ENCODE measurements around the gene ACBD4. TPM values are rescaled to one million over a fixed set of nuclear protein-coding genes. Genes with fewer than 3 reads are reported as not detected.
"Not testable (repeated sequence)": the region's sequence is repeated elsewhere in the genome, so short reads cannot be mapped to it uniquely, and the experiment has no call there.

ACBD4 gene
- total RNA-seq, 2 donors from 2014 or later = 8.4 to 8.7 TPM

DNA sequence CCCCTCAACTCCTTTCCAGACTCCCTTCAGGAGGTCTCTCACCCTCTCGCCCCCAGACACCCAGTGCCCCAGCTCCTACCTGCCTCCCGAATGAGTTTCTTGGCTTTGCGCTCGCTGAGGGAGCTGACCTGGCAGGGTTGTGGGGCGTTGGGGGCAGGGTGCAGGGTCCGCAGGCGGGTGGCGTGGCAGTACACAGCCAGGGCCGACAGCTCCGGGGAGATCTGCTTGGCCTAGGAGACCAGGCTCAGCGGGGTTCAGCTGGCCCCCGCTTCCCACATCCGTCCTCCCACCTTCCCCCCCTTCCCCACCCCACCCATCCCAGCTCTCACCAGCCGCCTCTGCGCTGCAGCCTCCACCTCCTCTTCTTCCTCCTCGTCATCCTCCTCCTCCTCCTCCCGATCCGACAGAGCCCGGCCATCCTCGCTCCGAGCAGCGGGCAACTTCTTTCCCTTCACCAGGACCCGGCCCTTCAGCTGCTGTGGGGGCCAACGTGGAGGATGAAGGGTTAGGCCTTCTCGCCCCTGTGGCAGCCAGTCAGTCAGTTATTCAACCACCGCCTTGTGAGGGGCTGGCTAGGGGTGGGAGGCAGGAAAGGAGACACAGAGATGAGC is 20.4 kb upstream of the ACBD4 start:
- DNase-seq = no peak
- intact Hi-C loops (cut with DNase I) = no loop called here

GRCh38 chr17:45115871-45116270 is 19.6 kb upstream of the ACBD4 start:
- DNase-seq (no peak), ATAC-seq (no peak)
- intact Hi-C loops (cut with DNase I) = no loop called here

More for the DNA sequence above, 20.4 kb upstream of the ACBD4 start:
- ATAC-seq = no peak

- DNase-seq (no peak), ATAC-seq (no peak)
- intact Hi-C loops (cut with DNase I) = no loop called here
Observed at GRCh38 chr17:45116434-45117016, 19.0 kb upstream of the ACBD4 start.

DNA sequence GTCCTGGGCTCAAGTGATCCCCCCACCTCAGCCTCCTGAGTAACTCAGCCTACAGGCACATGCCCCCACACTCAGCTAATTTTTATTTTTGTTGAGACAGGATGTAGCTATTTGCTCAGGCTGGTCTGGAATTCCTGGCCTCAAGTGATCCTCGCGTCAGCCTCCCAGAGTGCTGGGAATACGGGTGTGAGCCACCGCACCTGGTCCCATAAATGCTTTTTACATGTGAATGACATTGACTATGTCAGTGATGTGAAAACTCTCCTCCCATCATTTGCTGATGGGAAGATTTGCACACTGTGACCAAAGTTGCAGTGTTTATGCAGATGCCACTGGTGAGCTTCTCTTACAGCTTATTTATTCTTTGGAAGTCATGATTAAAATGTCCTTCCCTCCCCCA is 18.2 kb upstream of the ACBD4 start:
- ATAC-seq (no peak), DNase-seq (no peak)
- intact Hi-C loops (cut with DNase I) = no loop called here

- no peak for ATAC-seq
Observed at GRCh38 chr17:45117848-45118646, 17.4 kb upstream of the ACBD4 start.

DNA sequence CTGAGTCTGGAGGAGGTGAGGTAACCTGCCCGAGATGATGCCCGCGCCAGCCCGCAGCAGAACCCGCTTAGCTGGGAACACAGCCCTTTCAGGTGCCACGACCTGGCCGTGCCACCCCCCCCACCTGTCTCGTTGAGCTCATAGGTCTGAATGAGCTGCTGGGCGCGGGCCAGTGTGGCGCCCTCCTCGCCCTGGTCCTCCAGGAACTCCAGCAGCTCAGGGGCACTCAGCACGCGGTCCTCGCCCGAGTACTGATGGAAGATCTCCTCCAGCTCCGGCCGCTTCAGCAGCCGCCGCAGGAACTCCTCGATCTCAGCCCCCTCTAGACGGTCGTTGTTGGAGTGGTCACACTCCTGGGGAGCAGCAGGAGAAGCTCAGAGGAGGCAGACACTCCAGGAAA is 16.8 kb upstream of the ACBD4 start:
- no peak for DNase-seq

More at GRCh38 chr17:45117848-45118646, 17.4 kb upstream of the ACBD4 start:
- intact Hi-C loops (cut with DNase I) = no loop called here
- DNase-seq = no peak

DNA sequence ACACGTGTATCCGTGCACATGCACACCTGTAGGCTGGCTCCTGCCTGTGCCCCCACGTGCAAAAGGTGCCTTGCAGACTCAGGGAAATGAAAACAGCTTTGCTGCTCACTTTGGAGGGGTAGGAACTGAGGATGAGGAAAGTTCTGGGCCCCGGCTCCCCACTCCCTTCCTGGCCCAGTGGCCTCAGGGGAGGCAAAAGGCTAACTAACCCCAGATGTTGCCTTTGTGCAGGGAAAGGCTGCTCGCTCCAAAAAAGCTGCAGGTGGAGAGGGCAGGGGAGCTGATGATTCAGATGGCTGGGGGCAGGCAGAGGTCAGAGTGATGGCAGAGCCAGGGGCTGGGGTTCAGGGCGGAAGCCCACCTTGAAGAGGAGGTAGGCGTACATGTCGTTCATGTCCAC is 15.5 kb upstream of the ACBD4 start:
- intact Hi-C loops (cut with DNase I) = no loop called here
- DNase-seq (no peak), ATAC-seq (no peak)

More for the DNA sequence above, 16.8 kb upstream of the ACBD4 start:
- ATAC-seq = no peak
- intact Hi-C loops (cut with DNase I) = no loop called here

- DNase-seq (no peak), ATAC-seq (no peak)
- intact Hi-C loops (cut with DNase I) = no loop called here
Observed at GRCh38 chr17:45120558-45120957, 14.9 kb upstream of the ACBD4 start.

GRCh38 chr17:45121055-45121454 is 14.4 kb upstream of the ACBD4 start:
- intact Hi-C loops (cut with DNase I) = no loop called here
- ATAC-seq (no peak), DNase-seq (no peak)

- ATAC-seq = no peak
- DNase-seq = no peak
- intact Hi-C loops (cut with DNase I) = no loop called here
Observed at GRCh38 chr17:45123076-45123770, 12.3 kb upstream of the ACBD4 start.

DNA sequence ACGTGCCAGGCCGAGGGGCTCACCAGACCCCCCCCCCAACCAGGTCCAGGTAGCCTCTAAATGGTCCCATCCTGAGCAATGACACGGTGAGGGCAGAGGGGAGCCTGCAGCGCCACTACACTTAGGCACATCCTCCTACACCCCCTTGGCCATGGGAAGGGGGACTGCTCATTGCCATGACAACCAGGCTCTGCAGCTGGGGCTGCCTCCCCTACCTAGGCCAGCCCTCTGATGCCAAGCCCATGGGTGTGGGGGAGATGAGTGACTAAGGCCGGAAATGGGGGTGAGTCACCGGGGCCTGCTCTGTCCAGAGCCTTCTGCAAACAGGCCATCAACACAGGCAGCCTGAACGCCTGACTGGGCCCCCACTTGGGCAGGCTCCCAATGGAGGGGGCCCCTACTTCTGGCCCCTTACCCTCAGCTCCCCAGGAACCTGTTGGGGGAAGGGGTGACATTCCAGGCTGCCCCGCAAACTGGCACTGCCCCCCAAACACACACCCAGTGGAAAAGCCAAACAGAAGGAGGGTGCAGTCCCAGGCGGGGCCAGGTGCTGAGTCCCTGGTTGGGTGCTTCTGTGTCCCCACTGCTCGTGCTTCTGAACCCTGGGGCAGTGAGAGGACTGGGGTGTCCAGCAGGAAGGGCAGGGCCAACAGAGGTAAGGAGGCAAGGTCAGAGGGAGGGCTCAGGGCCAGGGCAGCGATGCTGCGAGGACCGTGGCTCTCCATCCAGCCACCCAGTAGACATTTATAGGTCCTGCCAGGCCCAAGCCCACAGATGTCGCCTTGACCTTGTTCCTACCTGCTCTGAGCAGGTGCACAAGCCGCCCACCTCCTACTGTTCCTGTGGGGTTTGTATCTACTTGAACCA is 11.3 kb upstream of the ACBD4 start:
- DNase-seq = peak; percentile 82
- ATAC-seq = peak; percentile 28 to 88
- intact Hi-C loops (cut with DNase I) = no loop called here

GRCh38 chr17:45124797-45125122 is 10.7 kb upstream of the ACBD4 start:
- ATAC-seq; intact Hi-C loops (cut with DNase I); DNase-seq: not testable (repeated sequence)

- intact Hi-C loops (cut with DNase I) = no loop called here
- DNase-seq (no peak), ATAC-seq (no peak)
Observed at GRCh38 chr17:45125509-45125908, 10.0 kb upstream of the ACBD4 start.

DNA sequence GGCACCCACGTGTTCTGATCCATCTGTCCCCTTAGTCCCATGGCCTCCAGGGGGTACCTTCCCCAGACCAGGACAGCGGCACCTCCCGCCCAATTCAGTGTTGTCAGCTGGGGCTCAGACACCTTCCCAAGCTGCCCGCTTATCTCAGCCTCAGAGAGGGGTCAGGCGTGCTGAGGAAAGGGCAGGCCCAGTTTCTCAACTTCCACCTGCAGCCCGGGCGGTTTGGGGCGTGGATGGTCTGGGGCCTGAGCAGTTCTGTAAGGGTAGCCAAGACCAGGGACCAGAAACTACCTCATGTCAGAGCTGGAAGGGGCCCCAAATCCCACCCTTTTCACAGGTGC is 8.3 kb upstream of the ACBD4 start:
- intact Hi-C loops (cut with DNase I) = no loop called here
- peak in 1 of 2 donors; percentile 1 for ATAC-seq
- DNase-seq = no peak

GRCh38 chr17:45127548-45128300 is 7.8 kb upstream of the ACBD4 start:
- DNase-seq = peak; percentile 80
- intact Hi-C loops (cut with DNase I) = no loop called here
- ATAC-seq = peak; percentile 3 to 10

DNA sequence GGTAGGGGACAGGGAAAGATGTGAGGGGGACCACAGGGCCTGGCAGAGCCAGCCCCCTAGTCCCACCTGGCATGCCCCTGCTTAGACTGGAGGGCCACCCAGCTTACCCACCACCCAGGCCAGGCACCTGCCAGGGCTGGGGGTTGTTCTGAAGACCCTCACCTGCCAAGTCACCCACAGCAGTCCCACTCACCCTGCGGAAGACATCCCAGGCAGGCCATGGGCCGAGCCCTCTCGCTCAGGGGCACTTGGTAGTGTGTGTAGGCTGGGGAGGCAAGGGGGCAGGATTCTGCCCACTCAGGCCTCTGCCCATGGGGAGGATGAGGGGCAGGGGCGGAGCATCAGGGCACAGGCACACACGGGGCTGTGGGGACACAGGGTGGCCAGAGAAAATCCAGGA is 7.2 kb upstream of the ACBD4 start:
- DNase-seq = no peak
- intact Hi-C loops (cut with DNase I) = no loop called here
- no peak for ATAC-seq

DNA sequence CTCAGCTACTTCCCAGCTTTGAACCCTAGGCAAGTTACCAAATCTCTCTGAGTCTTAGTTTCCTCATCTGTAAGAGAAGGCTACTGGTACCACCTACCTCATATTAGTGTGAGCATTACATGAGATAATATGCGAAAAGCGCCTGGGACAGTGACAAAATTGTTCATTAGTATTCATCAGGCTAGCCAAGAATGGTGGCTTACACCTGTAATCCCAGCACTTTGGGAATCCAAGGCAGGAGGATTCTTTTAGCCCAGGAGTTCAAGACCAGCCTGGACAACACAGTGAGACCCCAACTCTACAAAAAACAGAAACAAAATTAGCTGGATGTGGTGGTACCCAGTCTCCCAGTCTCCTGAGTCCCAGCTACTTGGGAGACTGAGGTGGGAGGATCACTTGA is 6.5 kb upstream of the ACBD4 start:
- no peak for DNase-seq
- ATAC-seq = no peak
- intact Hi-C loops (cut with DNase I) = no loop called here

- ATAC-seq (no peak), DNase-seq (peak; percentile 55)
- intact Hi-C loops (cut with DNase I) = no loop called here
Observed at GRCh38 chr17:45129426-45129939, 6.0 kb upstream of the ACBD4 start.

Measured in left cardiac atrium (tissue), 4 donors.